ENCODE data around the gene GTPBP4. TPM values are rescaled to one million over a fixed set of nuclear protein-coding genes. Genes with fewer than 3 reads are reported as not detected.
A peak's percentile ranks its signal among the peaks of the same experiment; 100 is the strongest.

The GTPBP4 gene
- total and polyA plus RNA-seq, 2 of the 8 experiments (the other 6 are each of a cell fraction or from before 2014, with no cell fraction given): 16.9 to 98.1 TPM

DNA sequence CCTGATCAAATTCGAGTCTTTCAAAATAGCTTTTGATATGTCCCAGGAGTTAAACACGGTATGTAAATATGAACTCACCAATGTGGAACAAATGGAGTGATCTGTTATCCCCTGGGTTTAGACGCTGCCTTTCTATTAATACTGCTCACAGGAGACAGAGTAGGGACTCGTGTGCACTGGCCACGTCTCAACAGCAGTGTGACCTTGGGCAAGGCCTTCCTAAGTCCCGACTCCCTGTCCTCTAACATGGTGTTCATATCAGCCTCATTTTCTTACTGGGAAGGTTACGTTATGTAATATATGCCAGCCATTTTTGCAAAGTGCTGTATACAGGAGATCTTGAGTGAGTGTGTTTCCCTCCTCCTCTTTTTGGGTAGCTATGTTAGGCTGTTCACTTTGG lies 69.8 kb downstream of the GTPBP4 start:
- WGBS, 2 experiments (ENCODE audit: extremely low coverage in 1 of 2, insufficient coverage in 1 of 2, insufficient read length in 1 of 2, insufficient replicate concordance in 2 of 2, low coverage in 1 of 2, low lambda C conversion rate in 2 of 2, missing lambda C conversion rate in 1 of 2): 84% methylated on average over 7 of the region's 7 CpGs; no CpG with 5 or more reads in 1 of the 2 experiments
- Histone ChIP-seq H3K18ac (ENCODE audit: extremely low read depth, low read length) (no peak overlapping the region), H2BK15ac (ENCODE audit: low read length) (no peak overlapping the region), H3K4ac (replicated peaks; ENCODE audit: insufficient read length, low read depth, low read length) (no peak overlapping the region), H4K91ac (replicated peaks; ENCODE audit: insufficient read length, low read length) (no peak overlapping the region), H4K8ac (ENCODE audit: extremely low read depth, insufficient read depth, low read length) (no peak overlapping the region), H2AFZ (ENCODE audit: low read length) (no peak overlapping the region), H4K20me1 (replicated peaks in 1 of 2; ENCODE audit: control insufficient read depth in 1 of 2, insufficient read depth in 2 of 2, low read length in 2 of 2) (peaks cover 0 to 10% of the 10 kb centered on the region in 2 experiments), H3K9me3 (ENCODE audit: insufficient read depth in 2 of 2, low read depth in 1 of 2, low read length in 1 of 2) (no peaks in the 10 kb centered on the region), H3K4me3 (ENCODE audit: extremely low read depth in 1 of 4, insufficient read depth in 2 of 4, low read depth in 3 of 4, low read length in 4 of 4) (peak overlapping the region in 1 of 4 experiments; percentile 97; a peak in 3 of 8 replicates), H4K5ac (ENCODE audit: insufficient read length, low read depth, low read length) (no peak overlapping the region), H3K4me2 (ENCODE audit: insufficient read depth in 1 of 2, low read depth in 2 of 2, low read length in 2 of 2) (peak overlapping the region; percentile 73 to 85; a peak in 3 of 4 replicates), H3K27me3 (replicated peaks in 1 of 4; ENCODE audit: control insufficient read depth in 3 of 4, extremely low read depth in 1 of 4, insufficient read depth in 3 of 4, low read length in 3 of 4) (no peaks in the 10 kb centered on the region), H3K23ac (ENCODE audit: insufficient read length) (no peak overlapping the region), H2AK5ac (ENCODE audit: low read depth, low read length) (no peak overlapping the region), H3K56ac (replicated peaks; ENCODE audit: insufficient read length, low read depth, low read length) (no peak overlapping the region), H3K79me2 (ENCODE audit: control insufficient read depth in 1 of 2, insufficient read depth in 2 of 2, low read length in 2 of 2) (peaks cover 6 to 80% of the 10 kb centered on the region in 2 experiments; a peak in 3 of 4 replicates), H2BK120ac (replicated peaks; ENCODE audit: low read depth, low read length) (no peak overlapping the region), H2BK5ac (ENCODE audit: low read depth, low read length) (no peak overlapping the region), H3K4me1 (replicated peaks in 1 of 4; ENCODE audit: control insufficient read depth in 3 of 4, insufficient read depth in 4 of 4, low read length in 3 of 4) (peaks cover 0 to 9% (median 3%) of the 10 kb centered on the region in 4 experiments; a peak in 3 of 7 replicates), H2BK20ac (ENCODE audit: low read length) (no peak overlapping the region), H3K9ac (replicated peaks in 1 of 4; ENCODE audit: extremely low read depth in 1 of 4, low read depth in 3 of 4, low read length in 3 of 4) (no peak overlapping the region; a peak in 1 of 7 replicates), H3K23me2 (ENCODE audit: low read depth, low read length) (no peaks in the 10 kb centered on the region; the same call in 1 of the 2 replicates), H2BK12ac (ENCODE audit: low read depth, low read length) (no peak overlapping the region), H3K27ac (ENCODE audit: low read depth, low read length) (no peak overlapping the region), H3K36me3 (ENCODE audit: control insufficient read depth in 2 of 4, insufficient read depth in 4 of 4, low read length in 3 of 4) (peaks cover 0 to 6% (median 2%) of the 10 kb centered on the region in 4 experiments; a peak in 2 of 8 replicates), H3K14ac (ENCODE audit: insufficient read length) (no peak overlapping the region), H3K79me1 (ENCODE audit: low read depth, low read length) (peaks cover 10% of the 10 kb centered on the region; the same call in 1 of the 2 replicates)
- ChIA-PET POLR2A (ENCODE audit: partially characterized antibody) (interaction anchor here (0.9 to 1.7 kb wide), 2 partner anchors 9 kb away, joined by 3 to 5 read pairs; partner anchors contain the start of gene IDI1), CTCF (ENCODE audit: partially characterized antibody) (no interaction called here)
- FAIRE-seq (no peak), DNase-seq (ENCODE audit: low read depth in 1 of 2, low spot score in 2 of 2) (no peak)
- TF ChIP-seq SIX5 (IDR thresholded peaks at IDR 0.05; ENCODE audit: low read depth, low read length): no peak
- TF ChIP-seq TCF12 (IDR thresholded peaks at IDR 0.05; ENCODE audit: low read depth, low read length): no peak
- no peak for TF ChIP-seq GABPA (IDR thresholded peaks at IDR 0.05; ENCODE audit: borderline replicate concordance, insufficient read depth, low read length)
- no peak for TF ChIP-seq TEAD4 (IDR thresholded peaks at IDR 0.05; ENCODE audit: low read depth, low read length)
- TF ChIP-seq JUN (IDR thresholded peaks at IDR 0.05; ENCODE audit: low read depth, low read length): no peak
- TF ChIP-seq SIN3A (conservative IDR thresholded peaks at IDR 0.05 in 1 of 2, IDR thresholded peaks at IDR 0.05 in 1 of 2; ENCODE audit: low read depth in 1 of 2, low read length in 2 of 2): no peak
- no peak for TF ChIP-seq NRF1 (IDR thresholded peaks at IDR 0.05; ENCODE audit: low read depth, low read length)
- no peak for TF ChIP-seq RBBP5 (IDR thresholded peaks at IDR 0.05; ENCODE audit: borderline replicate concordance, low read depth, low read length)
- TF ChIP-seq HDAC6 (IDR thresholded peaks at IDR 0.05; ENCODE audit: low read depth, low read length): no peak
- TF ChIP-seq POLR2AphosphoS5 (IDR thresholded peaks at IDR 0.05; ENCODE audit: low read depth, low read length): no peak
- TF ChIP-seq USF2 (IDR thresholded peaks at IDR 0.05; ENCODE audit: low read length): no peak
- TF ChIP-seq CEBPB (IDR thresholded peaks at IDR 0.05; ENCODE audit: low read depth, low read length): no peak

All from H1 (cell line).